ENCODE measurements around the gene IQCH. TPM values are rescaled to one million over a fixed set of nuclear protein-coding genes. Genes with fewer than 3 reads are reported as not detected.

IQCH gene
- total RNA-seq, 4 donors from 2014 or later = 9.6 to 13.7 (median 11.8) TPM

DNA sequence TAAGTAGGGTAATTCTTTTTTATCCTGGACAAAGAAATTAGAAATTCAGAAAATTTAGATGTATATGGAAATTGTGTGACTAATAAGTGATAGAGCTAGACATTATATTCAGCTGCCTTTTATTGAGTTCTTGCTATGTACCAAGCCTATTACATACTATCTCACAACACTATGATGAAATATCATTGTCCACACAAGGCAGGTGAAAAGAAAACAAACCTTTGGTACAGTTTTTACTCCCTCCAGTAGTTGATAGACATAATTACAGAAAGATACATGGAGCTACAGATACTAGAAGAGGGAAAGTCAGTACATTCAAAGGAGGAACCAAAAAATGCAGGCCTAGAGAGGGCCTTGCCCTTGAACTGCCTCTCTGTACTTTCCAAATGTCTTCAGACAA lies 4.8 kb downstream of the IQCH start:
- no peak overlapping the region for H3K4me3 ChIP-seq (replicated peaks in 1 of 3)
- intact Hi-C loops (cut with DNase I) = loop anchor here (10.0 kb wide), 1 partner anchor 195 kb away; the partner anchor contains the start of gene SMAD3
- H3K4me1 ChIP-seq = peaks cover 0 to 15% of the 10 kb centered on the region in 2 donors
- TF ChIP-seq POLR2A (IDR thresholded peaks at IDR 0.05) = no peak
- TF ChIP-seq, protein P1, sequence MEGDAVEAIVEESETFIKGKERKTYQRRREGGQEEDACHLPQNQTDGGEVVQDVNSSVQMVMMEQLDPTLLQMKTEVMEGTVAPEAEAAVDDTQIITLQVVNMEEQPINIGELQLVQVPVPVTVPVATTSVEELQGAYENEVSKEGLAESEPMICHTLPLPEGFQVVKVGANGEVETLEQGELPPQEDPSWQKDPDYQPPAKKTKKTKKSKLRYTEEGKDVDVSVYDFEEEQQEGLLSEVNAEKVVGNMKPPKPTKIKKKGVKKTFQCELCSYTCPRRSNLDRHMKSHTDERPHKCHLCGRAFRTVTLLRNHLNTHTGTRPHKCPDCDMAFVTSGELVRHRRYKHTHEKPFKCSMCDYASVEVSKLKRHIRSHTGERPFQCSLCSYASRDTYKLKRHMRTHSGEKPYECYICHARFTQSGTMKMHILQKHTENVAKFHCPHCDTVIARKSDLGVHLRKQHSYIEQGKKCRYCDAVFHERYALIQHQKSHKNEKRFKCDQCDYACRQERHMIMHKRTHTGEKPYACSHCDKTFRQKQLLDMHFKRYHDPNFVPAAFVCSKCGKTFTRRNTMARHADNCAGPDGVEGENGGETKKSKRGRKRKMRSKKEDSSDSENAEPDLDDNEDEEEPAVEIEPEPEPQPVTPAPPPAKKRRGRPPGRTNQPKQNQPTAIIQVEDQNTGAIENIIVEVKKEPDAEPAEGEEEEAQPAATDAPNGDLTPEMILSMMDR (IDR thresholded peaks at IDR 0.05) = no peak
- no peaks in the 10 kb centered on the region for H3K9me3 ChIP-seq
- H3K36me3 ChIP-seq = no peaks in the 10 kb centered on the region
- H3K27ac ChIP-seq = no peak overlapping the region
- no peak for DNase-seq
- H3K27me3 ChIP-seq = no peaks in the 10 kb centered on the region

DNA sequence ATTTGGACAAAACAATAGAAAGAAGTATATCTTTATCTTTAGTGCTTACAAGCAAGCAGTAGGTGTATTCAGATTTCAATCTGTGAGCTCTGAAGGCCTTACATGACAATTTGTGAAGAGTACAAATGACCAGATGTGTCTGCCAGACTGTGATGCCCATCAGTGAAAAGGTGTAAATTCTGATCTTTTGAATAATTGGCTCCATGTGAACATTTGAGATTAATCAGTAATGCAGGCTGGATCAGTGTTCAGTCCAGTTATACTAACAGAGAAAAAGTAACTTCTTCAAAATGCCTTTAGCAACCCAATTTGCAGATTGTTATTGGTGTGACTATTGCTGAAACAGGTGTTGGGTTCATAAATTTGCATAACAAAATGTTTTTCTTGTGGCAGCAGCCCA lies 5.2 kb downstream of the IQCH start:
- H3K9me3 ChIP-seq = no peaks in the 10 kb centered on the region
- intact Hi-C loops (cut with DNase I) = loop anchor here (10.0 kb wide), 1 partner anchor 195 kb away; the partner anchor contains the start of gene SMAD3
- no peak for TF ChIP-seq POLR2A (IDR thresholded peaks at IDR 0.05)
- TF ChIP-seq, protein P1 (IDR thresholded peaks at IDR 0.05) = no peak
- peaks cover 0 to 15% of the 10 kb centered on the region in 2 donors for H3K4me1 ChIP-seq
- no peaks in the 10 kb centered on the region for H3K27me3 ChIP-seq
- DNase-seq = no peak
- H3K27ac ChIP-seq = no peak overlapping the region
- H3K36me3 ChIP-seq = no peaks in the 10 kb centered on the region
- H3K4me3 ChIP-seq (replicated peaks in 1 of 3) = no peak overlapping the region

DNA sequence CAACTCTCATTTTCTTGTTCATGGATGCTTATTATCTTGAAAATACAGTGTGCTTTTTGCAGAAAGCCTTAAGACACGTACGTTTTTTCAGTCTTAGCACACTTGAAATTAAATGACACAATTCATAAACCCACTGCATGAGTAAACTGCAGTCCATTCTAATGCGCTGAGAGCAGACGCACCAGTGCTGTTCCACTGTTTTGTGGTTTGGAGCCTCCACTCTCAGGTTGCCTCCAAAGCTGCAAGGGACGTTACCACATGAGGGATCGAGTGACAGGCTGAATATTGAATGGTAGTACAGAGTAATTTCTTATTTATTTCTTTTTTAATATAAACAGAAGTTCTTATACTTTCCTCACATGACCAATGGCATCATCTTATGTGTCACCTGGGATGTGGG lies 12.3 kb downstream of the IQCH start:
- no peaks in the 10 kb centered on the region for H3K36me3 ChIP-seq
- no peaks in the 10 kb centered on the region for H3K27me3 ChIP-seq
- intact Hi-C loops (cut with DNase I) = no loop called here
- DNase-seq = no peak
- WGBS, 2 donors = 90 to 92% methylated on average over 6 of the region's 6 CpGs
- no peak overlapping the region for H3K4me3 ChIP-seq (replicated peaks in 1 of 3)
- no peaks in the 10 kb centered on the region for H3K4me1 ChIP-seq
- TF ChIP-seq POLR2A (IDR thresholded peaks at IDR 0.05) = no peak
- TF ChIP-seq, protein P1 (IDR thresholded peaks at IDR 0.05) = no peak
- H3K27ac ChIP-seq = no peak overlapping the region
- H3K9me3 ChIP-seq = no peaks in the 10 kb centered on the region

DNA sequence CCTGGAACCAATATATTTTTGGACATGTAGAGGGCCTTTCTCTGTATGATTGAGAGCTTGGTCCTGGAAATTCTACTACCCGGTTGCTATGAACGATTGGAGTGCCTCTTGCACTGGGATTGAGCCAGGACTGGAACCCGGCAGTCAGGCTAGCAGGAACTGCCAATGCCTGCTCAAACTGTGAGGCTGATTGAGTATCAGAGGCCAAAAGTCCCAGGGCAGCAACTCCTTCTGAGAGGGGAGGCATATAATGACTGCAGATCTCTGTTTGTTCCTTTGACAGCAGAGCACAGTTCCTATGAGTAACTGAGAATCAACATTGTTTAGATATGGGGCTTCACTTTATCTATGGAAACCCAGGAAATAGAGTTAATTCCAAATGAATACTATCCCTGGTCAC lies 12.9 kb downstream of the IQCH start:
- Histone ChIP-seq H3K27ac (no peak overlapping the region), H3K27me3 (no peaks in the 10 kb centered on the region), H3K4me3 (replicated peaks in 1 of 3) (no peak overlapping the region), H3K36me3 (no peaks in the 10 kb centered on the region), H3K4me1 (no peaks in the 10 kb centered on the region), H3K9me3 (no peaks in the 10 kb centered on the region)
- intact Hi-C loops (cut with DNase I) = no loop called here
- no peak for DNase-seq
- WGBS, 2 donors = 55 to 65% methylated on average over 3 of the region's 3 CpGs
- TF ChIP-seq, protein P1 (IDR thresholded peaks at IDR 0.05) = no peak
- TF ChIP-seq POLR2A (IDR thresholded peaks at IDR 0.05) = no peak

DNA sequence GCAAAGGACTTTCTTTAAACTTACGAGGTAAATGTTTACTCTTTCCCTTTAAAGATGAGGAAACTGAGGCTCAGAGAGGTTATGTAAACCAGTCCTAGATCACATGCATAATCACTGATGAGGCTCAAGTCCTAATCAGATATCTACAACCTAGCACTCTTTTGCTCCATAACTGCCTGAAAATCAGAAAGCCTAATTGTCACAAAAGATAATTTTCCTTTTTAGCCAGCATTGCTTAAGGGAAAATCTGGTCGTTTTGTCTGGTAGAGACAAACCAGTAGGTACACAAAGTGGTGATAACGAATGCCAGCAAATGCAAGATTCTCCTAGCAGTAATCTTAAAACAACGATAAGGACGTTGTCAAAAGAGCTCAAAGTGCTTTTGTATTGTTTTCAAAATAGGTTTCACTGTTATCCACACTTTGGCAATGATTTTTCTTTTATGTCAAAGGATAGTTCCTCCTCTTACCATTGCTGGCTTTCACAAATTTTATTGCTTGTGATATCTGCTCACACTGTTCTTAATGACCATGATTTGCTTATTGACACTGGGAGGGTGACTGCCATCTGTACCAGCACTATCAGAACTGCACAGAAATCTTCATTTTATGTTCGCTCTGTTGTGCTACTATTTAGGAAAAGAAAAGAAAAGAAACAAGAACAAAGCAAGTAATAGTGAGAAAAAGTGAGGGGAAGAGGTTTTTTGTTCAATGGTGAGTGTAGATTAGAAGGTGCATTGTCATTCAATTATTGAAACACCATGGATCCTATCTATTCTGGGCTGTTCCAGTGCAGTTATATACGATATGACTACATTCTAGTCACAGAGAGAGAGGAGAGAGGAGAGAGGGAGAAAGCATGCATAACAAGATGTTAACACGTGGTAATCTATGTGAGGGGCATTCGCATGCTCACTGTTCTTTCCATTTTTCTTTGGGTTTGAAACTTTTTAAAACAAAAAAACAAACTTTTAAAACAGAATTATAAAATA lies 13.7 kb downstream of the IQCH start:
- Histone ChIP-seq H3K36me3 (no peaks in the 10 kb centered on the region), H3K4me1 (no peaks in the 10 kb centered on the region), H3K9me3 (no peaks in the 10 kb centered on the region), H3K27ac (no peak overlapping the region), H3K4me3 (replicated peaks in 1 of 3) (no peak overlapping the region), H3K27me3 (no peaks in the 10 kb centered on the region)
- TF ChIP-seq POLR2A (IDR thresholded peaks at IDR 0.05) = no peak
- TF ChIP-seq, protein P1 (IDR thresholded peaks at IDR 0.05) = no peak
- intact Hi-C loops (cut with DNase I) = no loop called here
- no peak for DNase-seq
- 82% methylated on average over 9 of the region's 9 CpGs for WGBS, 2 donors

Data from thyroid gland (tissue), 4 donors.